Stomach (tissue), 4 donors: Measurements from ENCODE around the gene DIPK1A.

ENCODE experiments used
- POLR2AphosphoS5 ChIP-seq, 3 donors: sonication (generic); formaldehyde crosslinking; IDR thresholded peaks; one replicate each; pipeline ENCODE4 v1.6.1; 2016; ENCODE audit warnings: antibody characterized with exemption in 3 of 3
- TF ChIP-seq, protein P1 (sequence below), 7 experiments: fragments of 450-650 bp in 4 of 7; fragments of 200-600 bp in 3 of 7; sonication (generic) in 3 of 7; IDR thresholded peaks; one replicate each; pipeline ENCODE4 v1.5.1; 2016 to 2019; ENCODE audit warnings: antibody characterized with exemption in 7 of 7, control low read depth in 2 of 7, mild to moderate bottlenecking in 1 of 7

- TF ChIP-seq, protein P1, sequence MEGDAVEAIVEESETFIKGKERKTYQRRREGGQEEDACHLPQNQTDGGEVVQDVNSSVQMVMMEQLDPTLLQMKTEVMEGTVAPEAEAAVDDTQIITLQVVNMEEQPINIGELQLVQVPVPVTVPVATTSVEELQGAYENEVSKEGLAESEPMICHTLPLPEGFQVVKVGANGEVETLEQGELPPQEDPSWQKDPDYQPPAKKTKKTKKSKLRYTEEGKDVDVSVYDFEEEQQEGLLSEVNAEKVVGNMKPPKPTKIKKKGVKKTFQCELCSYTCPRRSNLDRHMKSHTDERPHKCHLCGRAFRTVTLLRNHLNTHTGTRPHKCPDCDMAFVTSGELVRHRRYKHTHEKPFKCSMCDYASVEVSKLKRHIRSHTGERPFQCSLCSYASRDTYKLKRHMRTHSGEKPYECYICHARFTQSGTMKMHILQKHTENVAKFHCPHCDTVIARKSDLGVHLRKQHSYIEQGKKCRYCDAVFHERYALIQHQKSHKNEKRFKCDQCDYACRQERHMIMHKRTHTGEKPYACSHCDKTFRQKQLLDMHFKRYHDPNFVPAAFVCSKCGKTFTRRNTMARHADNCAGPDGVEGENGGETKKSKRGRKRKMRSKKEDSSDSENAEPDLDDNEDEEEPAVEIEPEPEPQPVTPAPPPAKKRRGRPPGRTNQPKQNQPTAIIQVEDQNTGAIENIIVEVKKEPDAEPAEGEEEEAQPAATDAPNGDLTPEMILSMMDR (IDR thresholded peaks at IDR 0.05) = no peak
- TF ChIP-seq POLR2AphosphoS5 (IDR thresholded peaks at IDR 0.05) = no peak
These were observed 138.4 kb downstream of the DIPK1A start for GRCh38 chr1:92822879-92823278.
